H1 (cell line): ENCODE results near the gene TEK. TPM values are rescaled to one million over a fixed set of nuclear protein-coding genes. Genes with fewer than 3 reads are reported as not detected.
"Not testable (repeated sequence)": the region's sequence is repeated elsewhere in the genome, so short reads cannot be mapped to it uniquely, and the experiment has no call there.

Experiments used
- CTCF ChIA-PET: fragments of 300-600 bp; sonication (Branson Sonifier 250); formaldehyde crosslinking; loops from one replicate; lab custom pipeline; 2021; ENCODE audit not compliant: partially characterized antibody; lab: Charles Lee
- POLR2A ChIA-PET: fragments of 300-600 bp; sonication (Branson Sonifier 250); formaldehyde crosslinking; loops from one replicate; lab custom pipeline; 2021; ENCODE audit warnings: inconsistent platforms; ENCODE audit not compliant: partially characterized antibody; lab: Charles Lee
- DNase-seq, 2 experiments: peaks; one replicate each; pipeline versions ENCODE4 v3.0.0 to v3.0.0-alpha.2; 2010 to 2022; ENCODE audit warnings: low spot score in 2 of 2, low read depth in 1 of 2, mixed read lengths in 1 of 2
- FAIRE-seq: peaks from 2 replicates; lab custom pipeline; 2011; peaks lifted over from hg19 to GRCh38; lab: Jason Lieb, UNC
- H2AFZ ChIP-seq: 2 replicates; pipeline ENCODE4 v1.8.1; 2012; ENCODE audit warnings: low read length, inconsistent platforms
- H2AK5ac ChIP-seq: 2 replicates; pipeline ENCODE4 v1.6.1; 2013; ENCODE audit warnings: low read depth, low read length
- H2BK120ac ChIP-seq: replicated peaks from 2 replicates; pipeline ENCODE3; 2013; ENCODE audit warnings: low read depth, low read length, inconsistent platforms
- H2BK12ac ChIP-seq: 2 replicates; pipeline ENCODE4 v1.6.1; 2013; ENCODE audit warnings: low read depth, low read length
- H2BK15ac ChIP-seq: 2 replicates; pipeline ENCODE4 v1.6.1; 2013; ENCODE audit warnings: low read length
- H2BK20ac ChIP-seq: 2 replicates; pipeline ENCODE4 v1.6.1; 2013; ENCODE audit warnings: low read length
- H2BK5ac ChIP-seq: 2 replicates; pipeline ENCODE4 v1.6.1; 2013; ENCODE audit warnings: low read depth, low read length
- H3K14ac ChIP-seq: 2 replicates; pipeline ENCODE4 v1.6.1; 2013; ENCODE audit warnings: inconsistent platforms; ENCODE audit not compliant: insufficient read length
- H3K18ac ChIP-seq: 2 replicates; pipeline ENCODE4 v1.6.1; 2013; ENCODE audit warnings: low read length; ENCODE audit errors: extremely low read depth
- H3K23ac ChIP-seq: 2 replicates; pipeline ENCODE4 v1.6.1; 2013; ENCODE audit warnings: inconsistent platforms; ENCODE audit not compliant: insufficient read length
- H3K23me2 ChIP-seq: 2 replicates; pipeline ENCODE4 v1.6.1; 2013; ENCODE audit warnings: low read depth, low read length
- H3K27ac ChIP-seq: 2 replicates; pipeline ENCODE4 v1.6.1; 2011; ENCODE audit warnings: low read depth, low read length, inconsistent platforms
- H3K27me3 ChIP-seq, 4 experiments: replicated peaks in 1 of 4; 1 replicate in 1 of 4; 2 replicates in 3 of 4; pipeline versions ENCODE4 v1.6.1 to v1.8.1; 2011 to 2013; ENCODE audit warnings: low read length in 3 of 4, mild to moderate bottlenecking in 3 of 4, inconsistent platforms in 2 of 4, mixed read lengths in 2 of 4, moderate library complexity in 1 of 4; ENCODE audit not compliant: control insufficient read depth in 3 of 4, insufficient read depth in 3 of 4; ENCODE audit errors: extremely low read depth in 1 of 4
- H3K36me3 ChIP-seq, 4 experiments: 2 replicates each; pipeline versions ENCODE4 v1.6.1 to v1.8.1; 2011 to 2013; ENCODE audit warnings: mild to moderate bottlenecking in 4 of 4, low read length in 3 of 4, moderate library complexity in 2 of 4, control low read depth in 1 of 4, inconsistent platforms in 1 of 4; ENCODE audit not compliant: insufficient read depth in 4 of 4, control insufficient read depth in 2 of 4
- H3K4ac ChIP-seq: replicated peaks from 2 replicates; pipeline ENCODE3; 2013; ENCODE audit warnings: low read length, low read depth, mixed read lengths, inconsistent platforms; ENCODE audit not compliant: insufficient read length
- H3K4me1 ChIP-seq, 4 experiments: replicated peaks in 1 of 4; 1 replicate in 1 of 4; 2 replicates in 3 of 4; pipeline versions ENCODE4 v1.6.1 to v1.8.1; 2011 to 2013; ENCODE audit warnings: low read length in 3 of 4, inconsistent platforms in 2 of 4, mixed read lengths in 1 of 4; ENCODE audit not compliant: insufficient read depth in 4 of 4, control insufficient read depth in 3 of 4
- H3K4me2 ChIP-seq, 2 experiments: 2 replicates each; pipeline versions ENCODE4 v1.6.1 to v1.8.1; 2011 to 2013; ENCODE audit warnings: low read depth in 2 of 2, low read length in 2 of 2, control low read depth in 1 of 2, inconsistent platforms in 1 of 2, mild to moderate bottlenecking in 1 of 2; ENCODE audit not compliant: insufficient read depth in 1 of 2
- H3K4me3 ChIP-seq, 4 experiments: fragments of 200-600, 300-600 bp in 1 of 4; sonication (generic), shearing (Covaris generic), sonication (Bioruptor Twin) in 1 of 4; 2 replicates each; pipeline versions ENCODE4 v1.5.1 to v1.8.1; 2011 to 2016; ENCODE audit warnings: low read length in 4 of 4, low read depth in 3 of 4, control low read depth in 2 of 4, inconsistent platforms in 2 of 4, mild to moderate bottlenecking in 2 of 4, mixed read lengths in 1 of 4, moderate library complexity in 1 of 4; ENCODE audit not compliant: insufficient read depth in 2 of 4; ENCODE audit errors: extremely low read depth in 1 of 4
- H3K56ac ChIP-seq: replicated peaks from 2 replicates; pipeline ENCODE3; 2013; ENCODE audit warnings: low read depth, mild to moderate bottlenecking, mixed read lengths, low read length, inconsistent platforms; ENCODE audit not compliant: insufficient read length
- H3K79me1 ChIP-seq: 2 replicates; pipeline ENCODE4 v1.6.1; 2013; ENCODE audit warnings: low read depth, low read length, control low read depth
- H3K79me2 ChIP-seq, 2 experiments: 2 replicates each; pipeline versions ENCODE4 v1.6.1 to v1.8.1; 2012 to 2013; ENCODE audit warnings: low read length in 2 of 2, mild to moderate bottlenecking in 2 of 2, inconsistent platforms in 1 of 2; ENCODE audit not compliant: insufficient read depth in 2 of 2, control insufficient read depth in 1 of 2
- H3K9ac ChIP-seq, 4 experiments: replicated peaks in 1 of 4; 1 replicate in 1 of 4; 2 replicates in 3 of 4; pipeline versions ENCODE4 v1.6.1 to v1.8.1; 2011 to 2013; ENCODE audit warnings: low read depth in 3 of 4, low read length in 3 of 4, control low read depth in 2 of 4, mild to moderate bottlenecking in 2 of 4, moderate library complexity in 2 of 4, inconsistent platforms in 1 of 4; ENCODE audit errors: extremely low read depth in 1 of 4
- H3K9me3 ChIP-seq, 2 experiments: 2 replicates each; pipeline versions ENCODE4 v1.6.1 to v1.8.1; 2012 to 2013; ENCODE audit warnings: mild to moderate bottlenecking in 2 of 2, moderate library complexity in 2 of 2, control low read depth in 1 of 2, inconsistent platforms in 1 of 2, low read depth in 1 of 2, low read length in 1 of 2, mixed read lengths in 1 of 2; ENCODE audit not compliant: insufficient read depth in 2 of 2
- H4K20me1 ChIP-seq, 2 experiments: replicated peaks in 1 of 2; 2 replicates each; pipeline versions ENCODE3 to v1.8.1; 2011 to 2013; ENCODE audit warnings: inconsistent platforms in 2 of 2, low read length in 2 of 2, mild to moderate bottlenecking in 1 of 2; ENCODE audit not compliant: insufficient read depth in 2 of 2, control insufficient read depth in 1 of 2
- H4K5ac ChIP-seq: 2 replicates; pipeline ENCODE4 v1.6.1; 2013; ENCODE audit warnings: low read length, low read depth, mixed read lengths, inconsistent platforms; ENCODE audit not compliant: insufficient read length
- H4K8ac ChIP-seq: 2 replicates; pipeline ENCODE4 v1.8.0; 2013; ENCODE audit warnings: mild to moderate bottlenecking, moderate library complexity, low read length, inconsistent platforms; ENCODE audit not compliant: insufficient read depth; ENCODE audit errors: extremely low read depth
- H4K91ac ChIP-seq: replicated peaks from 2 replicates; pipeline ENCODE3; 2013; ENCODE audit warnings: low read length, mixed read lengths, inconsistent platforms; ENCODE audit not compliant: insufficient read length
- RAD21 ChIP-seq, 2 experiments: IDR thresholded peaks in 1 of 2; conservative IDR thresholded peaks in 1 of 2; 2 replicates each; pipeline ENCODE4 v1.6.1; 2011; ENCODE audit warnings: low read depth in 2 of 2, low read length in 2 of 2, improper control_type of control experiment in 1 of 2, inconsistent platforms in 1 of 2, mild to moderate bottlenecking in 1 of 2, moderate library complexity in 1 of 2
- SIRT6 ChIP-seq: IDR thresholded peaks from one replicate; pipeline ENCODE4 v1.7.1; 2012; ENCODE audit warnings: low read length, inconsistent platforms
- ZNF274 ChIP-seq: IDR thresholded peaks from 2 replicates; pipeline ENCODE4 v1.7.0; 2012; ENCODE audit warnings: low read length, borderline replicate concordance; ENCODE audit errors: extremely low read depth
- WGBS, 2 experiments: shearing (Covaris generic) in 1 of 2; methylation state at CpG; one replicate each; pipeline versions ENCODE4 v1.1.6 to v1.1.7; 2013 to 2015; ENCODE audit warnings: low lambda C conversion rate in 2 of 2, mixed read lengths in 2 of 2, inconsistent platforms in 1 of 2, low coverage in 1 of 2, missing lambda C conversion rate in 1 of 2; ENCODE audit not compliant: insufficient replicate concordance in 2 of 2, insufficient coverage in 1 of 2, insufficient read length in 1 of 2; ENCODE audit errors: extremely low coverage in 1 of 2, missing lambda C conversion rate in 1 of 2; 5-methylcytosine and 5-hydroxymethylcytosine counted together
- polyA plus RNA-seq, 7 experiments: library from polyadenylated mRNA; depleted of rRNA in 3 of 7; stranded (reverse) in 5 of 7; unstranded in 2 of 7; fragments of >200 nt in 5 of 7; fragments of 200-250 nt in 2 of 7; gene quantifications; 1 replicate in 5 of 7; 2 replicates in 1 of 7; 4 replicates in 1 of 7; pipeline versions ENCODE4 v1.2.1 to v1.2.3, GENCODE V29; 2011 to 2013; ENCODE audit warnings: missing spikeins in 2 of 7, mixed read lengths in 2 of 7
- total RNA-seq: library from RNA; stranded (reverse); fragmentation: NEBNext Ultra II Directional; extraction: Animal tissue kit (Norgen Biotek cat#: 25700); gene quantifications from 2 replicates; pipeline ENCODE4 v1.2.1, GENCODE V29; 2021

The TEK gene
- total and polyA plus RNA-seq, 2 of the 8 experiments (the other 6 are each of a cell fraction or from before 2014, with no cell fraction given) = 11.0 to 35.8 TPM

GRCh38 chr9:27090711-27091110 lies 18.3 kb upstream of the TEK start (continued):
- no peak for TF ChIP-seq SIRT6
- TF ChIP-seq ZNF274 = no peak
- TF ChIP-seq RAD21 (IDR thresholded peaks at IDR 0.05 in 1 of 2, conservative IDR thresholded peaks at IDR 0.05 in 1 of 2; ENCODE audit: low read depth in 2 of 2, low read length in 2 of 2) = no peak
- TF ChIP-seq, all 59 proteins: peak for 0

DNA sequence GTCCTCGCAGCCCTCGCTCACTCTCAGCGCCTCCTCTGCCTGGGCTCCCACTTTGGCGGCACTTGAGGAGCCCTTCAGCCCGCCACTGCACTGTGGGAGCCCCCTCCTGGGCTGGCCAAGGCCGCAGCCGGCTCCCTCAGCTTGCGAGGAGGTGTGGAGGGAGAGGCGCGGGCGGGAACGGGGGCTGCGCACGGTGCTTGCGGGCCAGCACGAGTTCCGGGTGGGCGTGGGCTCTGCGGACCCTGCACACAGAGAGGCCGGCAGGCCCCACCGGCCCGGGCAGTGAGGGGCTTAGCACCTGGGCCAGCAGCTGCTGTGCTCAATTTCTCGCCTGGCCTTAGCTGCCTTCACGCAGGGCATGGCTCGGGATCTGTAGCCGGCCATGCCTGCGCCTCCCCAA lies 16.5 kb upstream of the TEK start:
- H2AFZ ChIP-seq, H3K9ac ChIP-seq, H3K9me3 ChIP-seq, H4K20me1 ChIP-seq, H3K4me3 ChIP-seq, H2BK5ac ChIP-seq, H4K91ac ChIP-seq, H2BK12ac ChIP-seq, H3K36me3 ChIP-seq, H3K14ac ChIP-seq, H3K4me2 ChIP-seq, H4K8ac ChIP-seq, H2BK15ac ChIP-seq, H4K5ac ChIP-seq, H3K27me3 ChIP-seq, POLR2A ChIA-PET, DNase-seq, H3K79me1 ChIP-seq, H3K23ac ChIP-seq, H3K56ac ChIP-seq, H2BK120ac ChIP-seq, H2AK5ac ChIP-seq, H3K4ac ChIP-seq, H3K23me2 ChIP-seq, H3K4me1 ChIP-seq, H3K18ac ChIP-seq, H3K27ac ChIP-seq, H2BK20ac ChIP-seq, H3K79me2 ChIP-seq, FAIRE-seq: not testable (repeated sequence)
- CTCF ChIA-PET = interaction anchor here (1.5 kb wide), 1 partner anchor 12 kb away, joined by 8 read pairs; no protein-coding TSS in a partner anchor
- WGBS, 2 experiments = 94% methylated on average over 24 of the region's 27 CpGs; no CpG with 5 or more reads in 1 of the 2 experiments
